ENCODE measurements around the gene RANBP1.

DNA sequence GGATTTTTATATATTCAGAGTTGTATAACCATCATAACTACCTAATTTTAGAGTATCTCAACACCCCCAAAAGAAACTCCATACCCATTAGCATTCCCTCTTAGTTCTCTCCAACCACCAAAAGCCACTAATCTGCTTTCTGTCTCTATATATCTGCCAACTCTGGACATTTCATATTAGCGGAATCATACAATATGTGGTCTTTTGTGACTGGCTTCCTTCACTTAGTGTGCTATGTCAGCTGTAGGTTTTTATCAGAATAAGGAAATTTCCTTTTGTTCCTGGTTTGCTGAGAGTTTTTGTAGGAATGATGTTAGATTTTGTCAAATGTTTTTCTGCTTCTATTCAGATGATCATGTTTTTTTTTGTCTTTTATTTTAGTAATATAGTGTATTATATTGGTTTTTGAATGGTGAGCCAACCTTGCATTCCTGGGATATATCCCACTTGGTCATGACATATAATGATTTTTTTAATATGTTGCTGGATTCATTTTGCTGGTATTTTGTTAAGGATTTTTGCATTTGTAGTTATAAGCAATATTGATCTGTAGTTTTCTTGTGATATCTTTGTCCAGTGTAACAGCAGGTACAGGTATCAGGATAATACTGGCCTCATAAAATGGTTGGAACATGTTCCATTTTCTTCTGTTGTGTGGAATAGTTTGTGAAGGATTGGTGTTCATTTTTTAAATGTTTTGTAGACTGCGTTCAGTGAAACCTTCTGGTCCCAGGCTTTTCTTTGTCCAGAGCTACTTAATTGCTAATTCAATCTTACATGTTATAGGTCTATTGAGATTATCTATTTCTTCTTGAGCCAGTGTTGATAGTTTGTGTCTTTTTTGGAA is 19.1 kb upstream of the RANBP1 start:
- TF ChIP-seq, protein P1, sequence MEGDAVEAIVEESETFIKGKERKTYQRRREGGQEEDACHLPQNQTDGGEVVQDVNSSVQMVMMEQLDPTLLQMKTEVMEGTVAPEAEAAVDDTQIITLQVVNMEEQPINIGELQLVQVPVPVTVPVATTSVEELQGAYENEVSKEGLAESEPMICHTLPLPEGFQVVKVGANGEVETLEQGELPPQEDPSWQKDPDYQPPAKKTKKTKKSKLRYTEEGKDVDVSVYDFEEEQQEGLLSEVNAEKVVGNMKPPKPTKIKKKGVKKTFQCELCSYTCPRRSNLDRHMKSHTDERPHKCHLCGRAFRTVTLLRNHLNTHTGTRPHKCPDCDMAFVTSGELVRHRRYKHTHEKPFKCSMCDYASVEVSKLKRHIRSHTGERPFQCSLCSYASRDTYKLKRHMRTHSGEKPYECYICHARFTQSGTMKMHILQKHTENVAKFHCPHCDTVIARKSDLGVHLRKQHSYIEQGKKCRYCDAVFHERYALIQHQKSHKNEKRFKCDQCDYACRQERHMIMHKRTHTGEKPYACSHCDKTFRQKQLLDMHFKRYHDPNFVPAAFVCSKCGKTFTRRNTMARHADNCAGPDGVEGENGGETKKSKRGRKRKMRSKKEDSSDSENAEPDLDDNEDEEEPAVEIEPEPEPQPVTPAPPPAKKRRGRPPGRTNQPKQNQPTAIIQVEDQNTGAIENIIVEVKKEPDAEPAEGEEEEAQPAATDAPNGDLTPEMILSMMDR (CRISPR knock-in tag; IDR thresholded peaks at IDR 0.05): no peak
- no peak for TF ChIP-seq NR2F2 (IDR thresholded peaks at IDR 0.05; ENCODE audit: borderline replicate concordance, low read depth)
- TF ChIP-seq CEBPB (IDR thresholded peaks at IDR 0.05; ENCODE audit: borderline replicate concordance, low read depth, low read length): no peak
- no peak for TF ChIP-seq TAF1 (CRISPR knock-in tag; IDR thresholded peaks at IDR 0.05)
- no peak for TF ChIP-seq ZNF530 (CRISPR knock-in tag; IDR thresholded peaks at IDR 0.05; ENCODE audit: low read depth)
- TF ChIP-seq GABPA (IDR thresholded peaks at IDR 0.05; ENCODE audit: low read depth, low read length): no peak
- no peak for TF ChIP-seq GABPA (CRISPR knock-in tag; IDR thresholded peaks at IDR 0.05; ENCODE audit: low read depth)
- TF ChIP-seq NFATC3 (CRISPR knock-in tag; IDR thresholded peaks at IDR 0.05): no peak
- TF ChIP-seq MEIS2 (CRISPR knock-in tag; IDR thresholded peaks at IDR 0.05): no peak
- TF ChIP-seq CBFB (CRISPR knock-in tag; IDR thresholded peaks at IDR 0.05): no peak
- TF ChIP-seq TCF12 (IDR thresholded peaks at IDR 0.05): no peak
- TF ChIP-seq TCF12 (CRISPR knock-in tag; IDR thresholded peaks at IDR 0.05): no peak
- TF ChIP-seq ZNF335 (CRISPR knock-in tag; IDR thresholded peaks at IDR 0.05): no peak
